Panc1 (cell line): ENCODE measurements around the gene PHF21A. TPM values are rescaled to one million over a fixed set of nuclear protein-coding genes. Genes with fewer than 3 reads are reported as not detected.
A peak's percentile ranks its signal among the peaks of the same experiment; 100 is the strongest.

Source experiments
- ATAC-seq: fragments of 200-7000 bp; cut with Tn5 transposase; 2 replicates; pipeline ENCODE4 v1.9.1; 2020; ENCODE audit warnings: mild to moderate bottlenecking, moderate library complexity
- BruUV-seq: library from RNA; stranded (reverse); fragments of 400-500 nt; replicated peaks from 2 replicates; lab custom pipeline; 2021; lab: Mats Ljungman, UMichigan
- CTCF ChIA-PET: fragments of 300-600 bp; sonication (Branson Sonifier 250); formaldehyde crosslinking; loops from one replicate; lab custom pipeline; 2022; ENCODE audit warnings: antibody characterized with exemption; lab: Charles Lee
- POLR2A ChIA-PET: fragments of 300-600 bp; sonication (Branson Sonifier 250); formaldehyde crosslinking; loops from one replicate; lab custom pipeline; 2022; ENCODE audit warnings: antibody characterized with exemption; lab: Charles Lee
- DNase-seq: peaks from one replicate; pipeline ENCODE4 v3.0.0-alpha.2; 2010; ENCODE audit warnings: low read depth, low spot score
- H3K27ac ChIP-seq: 2 replicates; pipeline ENCODE4 v1.5.1; 2011; ENCODE audit warnings: mild to moderate bottlenecking, low read length, inconsistent platforms
- H3K27me3 ChIP-seq: fragments of 200-500 bp; sonication (Bioruptor generic); 2 replicates; pipeline ENCODE4 v1.6.0; 2014; ENCODE audit warnings: low read length, inconsistent platforms; ENCODE audit not compliant: control insufficient read depth, insufficient read depth
- H3K36me3 ChIP-seq: fragments of 200-500 bp; sonication (Bioruptor generic); 2 replicates; pipeline ENCODE4 v1.5.1; 2014; ENCODE audit warnings: inconsistent platforms, mild to moderate bottlenecking, low read length, moderate library complexity; ENCODE audit not compliant: control insufficient read depth, insufficient read depth
- H3K4me1 ChIP-seq: 2 replicates; pipeline ENCODE4 v1.5.1; 2011; ENCODE audit warnings: inconsistent platforms, mild to moderate bottlenecking, low read length, moderate library complexity; ENCODE audit not compliant: control insufficient read depth, insufficient read depth
- H3K4me3 ChIP-seq, 2 experiments: 2 replicates each; pipeline ENCODE4 v1.5.1; 2011 to 2012; ENCODE audit warnings: low read depth in 2 of 2, low read length in 2 of 2, mild to moderate bottlenecking in 2 of 2, inconsistent platforms in 1 of 2, moderate library complexity in 1 of 2
- H3K9me3 ChIP-seq: fragments of 200-500 bp; sonication (Bioruptor generic); 2 replicates; pipeline ENCODE4 v1.5.1; 2014; ENCODE audit warnings: low read depth, mild to moderate bottlenecking, inconsistent platforms, low read length, moderate library complexity; ENCODE audit not compliant: control insufficient read depth, insufficient read depth
- POLR2AphosphoS5 ChIP-seq: IDR thresholded peaks from 2 replicates; pipeline ENCODE4 v1.6.1; 2012; ENCODE audit warnings: mild to moderate bottlenecking, low read depth, low read length, moderate library complexity
- TCF7L2 ChIP-seq: IDR thresholded peaks from 2 replicates; pipeline ENCODE4 v1.6.1; 2011; ENCODE audit warnings: mild to moderate bottlenecking, low read depth, low read length, inconsistent platforms
- in situ Hi-C: cut with HindIII; loops from 2 replicates; pipeline ENCODE4 v1.10.0; 2016; ENCODE audit warnings: low sequenced_read_pairs, low pct_unique_long_range_greater_than_20kb
- intact Hi-C: fragments of 100-400 bp; cut with micrococcal nuclease; formaldehyde crosslinking; loops from one replicate; pipeline ENCODE4 v1.10.0; 2022; ENCODE audit not compliant: unreplicated experiment
- total RNA-seq: library from RNA; stranded (reverse); gene quantifications from one replicate; pipeline ENCODE4 v1.2.1, GENCODE V29; 2021; ENCODE audit not compliant: unreplicated experiment
- TF ChIP-seq, protein P1 (sequence below): fragments of 450-650 bp; IDR thresholded peaks from 2 replicates; pipeline ENCODE4 v1.5.1; 2017; ENCODE audit warnings: mild to moderate bottlenecking
- TF ChIP-seq, protein P2 (sequence below), 2 experiments: IDR thresholded peaks; 2 replicates each; pipeline ENCODE4 v1.6.1; 2011 to 2012; ENCODE audit warnings: low read depth in 2 of 2, control low read depth in 1 of 2, low read length in 1 of 2, mild to moderate bottlenecking in 1 of 2, moderate library complexity in 1 of 2; ENCODE audit not compliant: insufficient read depth in 1 of 2

PHF21A gene
- total RNA-seq, 1 experiment from 2014 or later, result 45.7 TPM

DNA sequence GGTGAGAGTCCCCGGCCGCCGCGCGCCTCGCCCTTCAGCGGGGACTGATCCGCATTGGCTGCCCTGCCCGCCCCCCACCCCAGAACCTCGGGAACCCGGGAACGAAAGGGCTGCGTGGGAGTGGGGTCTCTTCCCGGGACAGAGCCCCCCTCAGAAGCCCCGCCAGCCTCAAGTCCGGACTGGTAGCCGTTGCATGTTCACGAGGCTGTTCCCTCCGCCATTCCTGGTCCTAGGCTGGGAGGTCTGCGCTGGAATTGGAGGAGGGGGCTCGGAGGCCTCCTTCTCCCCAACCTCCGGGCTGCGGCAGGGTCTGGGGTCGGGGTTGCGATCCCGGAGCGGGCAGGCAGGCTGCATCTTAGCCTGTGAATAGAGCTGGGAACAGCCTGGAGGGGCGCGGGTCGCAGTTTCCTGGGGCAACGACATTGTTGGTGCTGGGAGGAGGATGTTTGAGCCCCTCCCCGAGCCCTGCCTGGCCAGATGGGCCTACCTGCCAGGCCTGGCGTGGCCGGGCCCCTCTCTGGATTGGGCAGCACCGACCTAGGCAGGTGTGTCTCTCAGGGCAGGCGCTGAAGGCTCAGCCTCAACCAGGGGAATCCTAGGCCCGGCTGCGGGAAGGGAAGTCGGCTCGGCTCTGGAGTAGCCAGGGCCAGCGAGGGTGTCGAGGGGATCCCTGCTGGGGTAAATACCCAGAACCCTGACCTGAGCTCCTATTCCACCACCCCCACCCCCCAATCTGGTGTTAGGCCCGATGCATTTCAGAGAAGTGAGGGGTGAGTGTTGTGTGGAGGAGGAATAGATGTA, 235.1 kb downstream of the PHF21A start:
- in situ Hi-C loops, result no loop called here
- Histone ChIP-seq H3K27me3 (no peaks in the 10 kb centered on the region), H3K9me3 (no peaks in the 10 kb centered on the region), H3K4me1 (no peaks in the 10 kb centered on the region), H3K4me3 (peak overlapping the region; percentile 31 to 45), H3K27ac (no peak overlapping the region), H3K36me3 (no peaks in the 10 kb centered on the region)
- CTCF ChIA-PET, result no interaction called here
- TF ChIP-seq POLR2AphosphoS5 (no peak), TCF7L2 (no peak)
- TF ChIP-seq, protein P1, sequence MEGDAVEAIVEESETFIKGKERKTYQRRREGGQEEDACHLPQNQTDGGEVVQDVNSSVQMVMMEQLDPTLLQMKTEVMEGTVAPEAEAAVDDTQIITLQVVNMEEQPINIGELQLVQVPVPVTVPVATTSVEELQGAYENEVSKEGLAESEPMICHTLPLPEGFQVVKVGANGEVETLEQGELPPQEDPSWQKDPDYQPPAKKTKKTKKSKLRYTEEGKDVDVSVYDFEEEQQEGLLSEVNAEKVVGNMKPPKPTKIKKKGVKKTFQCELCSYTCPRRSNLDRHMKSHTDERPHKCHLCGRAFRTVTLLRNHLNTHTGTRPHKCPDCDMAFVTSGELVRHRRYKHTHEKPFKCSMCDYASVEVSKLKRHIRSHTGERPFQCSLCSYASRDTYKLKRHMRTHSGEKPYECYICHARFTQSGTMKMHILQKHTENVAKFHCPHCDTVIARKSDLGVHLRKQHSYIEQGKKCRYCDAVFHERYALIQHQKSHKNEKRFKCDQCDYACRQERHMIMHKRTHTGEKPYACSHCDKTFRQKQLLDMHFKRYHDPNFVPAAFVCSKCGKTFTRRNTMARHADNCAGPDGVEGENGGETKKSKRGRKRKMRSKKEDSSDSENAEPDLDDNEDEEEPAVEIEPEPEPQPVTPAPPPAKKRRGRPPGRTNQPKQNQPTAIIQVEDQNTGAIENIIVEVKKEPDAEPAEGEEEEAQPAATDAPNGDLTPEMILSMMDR, result no peak
- DNase-seq, result no peak
- POLR2A ChIA-PET, result interaction anchor here (0.6 kb wide), 1 partner anchor 39 kb away, joined by 6 read pairs; the partner anchor contains the start of gene CRY2
- ATAC-seq, result no peak; the same call in 1 of the 2 replicates
- no TSS peak for BruUV-seq
- intact Hi-C loops, result no loop called here

DNA sequence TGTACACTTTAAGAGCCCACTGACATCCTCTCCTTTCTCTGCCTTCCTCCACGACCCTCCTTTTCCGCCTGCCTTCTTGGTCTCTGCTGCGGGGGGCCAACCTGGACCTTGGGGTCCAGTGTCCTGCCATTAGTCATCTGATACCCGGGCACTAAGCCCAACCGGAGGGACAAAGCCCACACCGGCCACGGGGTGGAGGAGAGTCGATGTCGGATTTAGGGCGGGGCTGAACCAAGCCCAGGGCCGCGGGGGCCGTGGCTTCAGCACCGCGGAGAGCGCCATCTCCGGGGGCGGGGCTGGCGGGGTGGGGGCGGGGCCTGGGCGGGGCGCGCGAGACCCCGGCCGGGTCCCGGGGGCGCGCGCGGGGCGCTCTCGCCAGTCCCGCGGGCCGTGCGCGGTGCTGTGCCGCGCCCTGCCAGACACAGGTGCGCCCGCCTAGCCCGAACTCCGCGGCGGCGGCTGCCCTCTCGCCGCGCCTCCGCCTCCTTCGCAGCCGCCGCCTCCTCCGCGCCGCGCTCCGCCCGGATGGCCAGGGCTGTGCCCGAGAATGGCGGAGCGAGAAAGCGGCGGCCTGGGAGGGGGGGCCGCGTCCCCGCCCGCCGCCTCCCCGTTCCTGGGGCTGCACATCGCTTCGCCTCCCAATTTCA, 235.9 kb downstream of the PHF21A start, which contains the start of gene MAPK8IP1:
Gene MAPK8IP1, plus strand, starts transcription at position 378 of the 647 bp plus-strand sequence. Its CDS starts 170 bp downstream, at position 548.
- TF ChIP-seq, protein P1, result no peak
- TF ChIP-seq, protein P2, sequence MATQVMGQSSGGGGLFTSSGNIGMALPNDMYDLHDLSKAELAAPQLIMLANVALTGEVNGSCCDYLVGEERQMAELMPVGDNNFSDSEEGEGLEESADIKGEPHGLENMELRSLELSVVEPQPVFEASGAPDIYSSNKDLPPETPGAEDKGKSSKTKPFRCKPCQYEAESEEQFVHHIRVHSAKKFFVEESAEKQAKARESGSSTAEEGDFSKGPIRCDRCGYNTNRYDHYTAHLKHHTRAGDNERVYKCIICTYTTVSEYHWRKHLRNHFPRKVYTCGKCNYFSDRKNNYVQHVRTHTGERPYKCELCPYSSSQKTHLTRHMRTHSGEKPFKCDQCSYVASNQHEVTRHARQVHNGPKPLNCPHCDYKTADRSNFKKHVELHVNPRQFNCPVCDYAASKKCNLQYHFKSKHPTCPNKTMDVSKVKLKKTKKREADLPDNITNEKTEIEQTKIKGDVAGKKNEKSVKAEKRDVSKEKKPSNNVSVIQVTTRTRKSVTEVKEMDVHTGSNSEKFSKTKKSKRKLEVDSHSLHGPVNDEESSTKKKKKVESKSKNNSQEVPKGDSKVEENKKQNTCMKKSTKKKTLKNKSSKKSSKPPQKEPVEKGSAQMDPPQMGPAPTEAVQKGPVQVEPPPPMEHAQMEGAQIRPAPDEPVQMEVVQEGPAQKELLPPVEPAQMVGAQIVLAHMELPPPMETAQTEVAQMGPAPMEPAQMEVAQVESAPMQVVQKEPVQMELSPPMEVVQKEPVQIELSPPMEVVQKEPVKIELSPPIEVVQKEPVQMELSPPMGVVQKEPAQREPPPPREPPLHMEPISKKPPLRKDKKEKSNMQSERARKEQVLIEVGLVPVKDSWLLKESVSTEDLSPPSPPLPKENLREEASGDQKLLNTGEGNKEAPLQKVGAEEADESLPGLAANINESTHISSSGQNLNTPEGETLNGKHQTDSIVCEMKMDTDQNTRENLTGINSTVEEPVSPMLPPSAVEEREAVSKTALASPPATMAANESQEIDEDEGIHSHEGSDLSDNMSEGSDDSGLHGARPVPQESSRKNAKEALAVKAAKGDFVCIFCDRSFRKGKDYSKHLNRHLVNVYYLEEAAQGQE (IDR thresholded peaks at IDR 0.05; ENCODE audit: insufficient read depth in 1 of 2, low read depth in 2 of 2, low read length in 1 of 2), result peak; percentile 91 to 95
- in situ Hi-C loops, result no loop called here
- Histone ChIP-seq H3K4me3 (peak within 1 kb of the TSS; percentile 31 to 45), H3K9me3 (no peaks in the 10 kb centered on the region), H3K36me3 (no peaks in the 10 kb centered on the region), H3K27me3 (no peaks in the 10 kb centered on the region), H3K4me1 (no peaks in the 10 kb centered on the region), H3K27ac (no peak within 1 kb of the TSS)
- POLR2A ChIA-PET, result no interaction called here
- BruUV-seq, result no TSS peak
- no peak for DNase-seq
- intact Hi-C loops, result no loop called here
- peak; percentile 84 for ATAC-seq
- CTCF ChIA-PET, result no interaction called here
